Trophoblast cell (in vitro differentiated cells and primary cell): ENCODE data around the gene PTPRN2.
A peak's percentile ranks its signal among the peaks of the same experiment; 100 is the strongest.

Experiments used
- DNase-seq, 2 donors: peaks; one replicate each; pipeline ENCODE4 v3.0.0-alpha.2; 2016
- H2AFZ ChIP-seq: 2 replicates; pipeline ENCODE4 v1.6.1; 2013; ENCODE audit warnings: low read length, moderate library complexity, mild to moderate bottlenecking; ENCODE audit not compliant: insufficient read depth, poor library complexity
- H2AK5ac ChIP-seq: 2 replicates; pipeline ENCODE4 v1.6.1; 2013; ENCODE audit warnings: mild to moderate bottlenecking, low read length
- H2BK120ac ChIP-seq: 2 replicates; pipeline ENCODE4 v1.6.1; 2013; ENCODE audit warnings: low read length, mild to moderate bottlenecking, moderate library complexity; ENCODE audit not compliant: insufficient read depth, poor library complexity
- H2BK12ac ChIP-seq: 2 replicates; pipeline ENCODE4 v1.6.1; 2013; ENCODE audit warnings: mild to moderate bottlenecking, low read length, moderate library complexity
- H2BK5ac ChIP-seq: 2 replicates; pipeline ENCODE4 v1.6.1; 2013; ENCODE audit warnings: low read length, low read depth, moderate library complexity, mild to moderate bottlenecking; ENCODE audit not compliant: poor library complexity
- H3K14ac ChIP-seq: 2 replicates; pipeline ENCODE4 v1.6.1; 2013; ENCODE audit warnings: mild to moderate bottlenecking, low read length
- H3K18ac ChIP-seq: 2 replicates; pipeline ENCODE4 v1.6.1; 2013; ENCODE audit warnings: mild to moderate bottlenecking, low read length
- H3K23ac ChIP-seq: 2 replicates; pipeline ENCODE4 v1.6.1; 2013; ENCODE audit warnings: low read length
- H3K27ac ChIP-seq: 2 replicates; pipeline ENCODE4 v1.5.1; 2013; ENCODE audit warnings: low read depth, mild to moderate bottlenecking, inconsistent platforms, low read length, moderate library complexity
- H3K27me3 ChIP-seq: 2 replicates; pipeline ENCODE4 v1.6.1; 2013; ENCODE audit warnings: inconsistent platforms, mild to moderate bottlenecking, low read length, moderate library complexity; ENCODE audit not compliant: insufficient read depth
- H3K36me3 ChIP-seq, 2 experiments: 1 replicate in 1 of 2; 2 replicates in 1 of 2; pipeline ENCODE4 v1.6.1; 2013; ENCODE audit warnings: low read length in 2 of 2, mild to moderate bottlenecking in 2 of 2, moderate library complexity in 1 of 2; ENCODE audit not compliant: insufficient read depth in 2 of 2, control insufficient read depth in 1 of 2
- H3K4ac ChIP-seq: 2 replicates; pipeline ENCODE4 v1.6.1; 2013; ENCODE audit warnings: low read depth, mild to moderate bottlenecking, low read length, moderate library complexity
- H3K4me1 ChIP-seq, 2 experiments: 1 replicate in 1 of 2; 2 replicates in 1 of 2; pipeline ENCODE4 v1.6.1; 2013; ENCODE audit warnings: low read length in 2 of 2, mild to moderate bottlenecking in 2 of 2, moderate library complexity in 1 of 2; ENCODE audit not compliant: insufficient read depth in 2 of 2, control insufficient read depth in 1 of 2
- H3K4me2 ChIP-seq: 2 replicates; pipeline ENCODE4 v1.6.1; 2013; ENCODE audit warnings: inconsistent platforms, mild to moderate bottlenecking, low read length, moderate library complexity
- H3K4me3 ChIP-seq: 2 replicates; pipeline ENCODE4 v1.5.1; 2013; ENCODE audit warnings: mild to moderate bottlenecking, low read depth, low read length, inconsistent platforms
- H3K79me1 ChIP-seq: one replicate; pipeline ENCODE4 v1.6.1; 2013; ENCODE audit warnings: low read length
- H3K79me2 ChIP-seq: 2 replicates; pipeline ENCODE4 v1.6.1; 2013; ENCODE audit warnings: low read length, mild to moderate bottlenecking; ENCODE audit not compliant: control insufficient read depth, insufficient read depth, poor library complexity
- H3K9ac ChIP-seq: 2 replicates; pipeline ENCODE4 v1.6.1; 2013; ENCODE audit warnings: mild to moderate bottlenecking, low read length
- H3K9me3 ChIP-seq: 2 replicates; pipeline ENCODE4 v1.6.1; 2013; ENCODE audit warnings: low read depth, mild to moderate bottlenecking, control low read depth, inconsistent platforms, low read length; ENCODE audit not compliant: insufficient read depth
- H4K12ac ChIP-seq: 2 replicates; pipeline ENCODE4 v1.6.1; 2013; ENCODE audit warnings: low read depth, mild to moderate bottlenecking, low read length, moderate library complexity
- H4K8ac ChIP-seq: 2 replicates; pipeline ENCODE4 v1.6.1; 2013; ENCODE audit warnings: low read depth, mild to moderate bottlenecking, low read length, moderate library complexity
- H4K91ac ChIP-seq: one replicate; pipeline ENCODE4 v1.6.1; 2013; ENCODE audit warnings: low read depth, mild to moderate bottlenecking, low read length, moderate library complexity
- WGBS: extraction: QIAGEN DNeasy Blood & Tissue Kit; methylation state at CpG from one replicate; pipeline ENCODE4 v1.1.7; 2013; ENCODE audit warnings: missing lambda C conversion rate; ENCODE audit not compliant: insufficient read length, insufficient coverage; ENCODE audit errors: extremely low coverage; 5-methylcytosine and 5-hydroxymethylcytosine counted together

The PTPRN2 gene

GRCh38 chr7:157900011-157900410 lies 687.6 kb downstream of the PTPRN2 start:
- Histone ChIP-seq H3K14ac (no peak overlapping the region), H2AK5ac (no peak overlapping the region), H3K27ac (no peak overlapping the region), H3K18ac (no peak overlapping the region), H3K79me2 (no peaks in the 10 kb centered on the region), H3K79me1 (no peaks in the 10 kb centered on the region), H4K8ac (no peak overlapping the region), H3K4me3 (peak overlapping the region; percentile 42), H3K27me3 (no peaks in the 10 kb centered on the region), H2BK120ac (no peak overlapping the region), H3K4me1 (no peaks in the 10 kb centered on the region), H4K91ac (no peak overlapping the region), H2AFZ (no peak overlapping the region), H3K9ac (no peak overlapping the region), H4K12ac (no peak overlapping the region), H3K36me3 (no peaks in the 10 kb centered on the region), H2BK12ac (no peak overlapping the region), H3K4ac (no peak overlapping the region), H3K9me3 (peaks cover 17% of the 10 kb centered on the region), H3K23ac (no peak overlapping the region), H2BK5ac (no peak overlapping the region), H3K4me2 (no peak overlapping the region)
- WGBS, result no CpG with 5 or more reads among the region's 11 CpGs
- no peak for DNase-seq

GRCh38 chr7:157898802-157899505 lies 688.7 kb downstream of the PTPRN2 start:
- H3K36me3 ChIP-seq, result no peaks in the 10 kb centered on the region
- H3K79me1 ChIP-seq, result no peaks in the 10 kb centered on the region
- DNase-seq, result no peak
- H2BK12ac ChIP-seq, result no peak overlapping the region
- H3K4me2 ChIP-seq, result no peak overlapping the region
- H3K4ac ChIP-seq, result no peak overlapping the region
- H3K79me2 ChIP-seq, result no peaks in the 10 kb centered on the region
- no peak overlapping the region for H3K9ac ChIP-seq
- H3K9me3 ChIP-seq, result peaks cover 17% of the 10 kb centered on the region
- H3K23ac ChIP-seq, result no peak overlapping the region
- no peak overlapping the region for H2AK5ac ChIP-seq
- H4K12ac ChIP-seq, result no peak overlapping the region
- WGBS, result no CpG with 5 or more reads among the region's 17 CpGs
- H3K4me1 ChIP-seq, result no peaks in the 10 kb centered on the region
- no peak overlapping the region for H3K4me3 ChIP-seq
- H2BK5ac ChIP-seq, result no peak overlapping the region
- H4K8ac ChIP-seq, result no peak overlapping the region
- no peak overlapping the region for H3K14ac ChIP-seq
- no peak overlapping the region for H2BK120ac ChIP-seq
- H2AFZ ChIP-seq, result no peak overlapping the region
- no peak overlapping the region for H4K91ac ChIP-seq
- no peak overlapping the region for H3K27ac ChIP-seq
- H3K18ac ChIP-seq, result no peak overlapping the region
- no peaks in the 10 kb centered on the region for H3K27me3 ChIP-seq

GRCh38 chr7:157898261-157898660 lies 689.4 kb downstream of the PTPRN2 start:
- Histone ChIP-seq H3K4me2 (no peak overlapping the region), H4K91ac (no peak overlapping the region), H3K4me1 (no peaks in the 10 kb centered on the region), H3K9ac (no peak overlapping the region), H3K36me3 (no peaks in the 10 kb centered on the region), H3K4ac (no peak overlapping the region), H3K14ac (no peak overlapping the region), H3K27ac (no peak overlapping the region), H2BK120ac (no peak overlapping the region), H3K4me3 (no peak overlapping the region), H3K18ac (no peak overlapping the region), H4K8ac (no peak overlapping the region), H3K79me2 (no peaks in the 10 kb centered on the region), H3K27me3 (no peaks in the 10 kb centered on the region), H4K12ac (no peak overlapping the region), H3K9me3 (peaks cover 17% of the 10 kb centered on the region), H2AFZ (no peak overlapping the region), H3K23ac (no peak overlapping the region), H2BK5ac (no peak overlapping the region), H3K79me1 (no peaks in the 10 kb centered on the region), H2BK12ac (no peak overlapping the region), H2AK5ac (no peak overlapping the region)
- DNase-seq, result no peak
- no CpG with 5 or more reads among the region's 11 CpGs for WGBS

- Histone ChIP-seq H2AFZ (no peak overlapping the region), H3K4me2 (no peak overlapping the region), H3K27ac (no peak overlapping the region), H2BK5ac (no peak overlapping the region), H3K9me3 (peaks cover 14% of the 10 kb centered on the region), H3K23ac (no peak overlapping the region), H4K91ac (no peak overlapping the region), H2AK5ac (no peak overlapping the region), H2BK120ac (no peak overlapping the region), H3K4ac (no peak overlapping the region), H3K79me2 (no peaks in the 10 kb centered on the region), H3K4me1 (no peaks in the 10 kb centered on the region), H3K36me3 (no peaks in the 10 kb centered on the region), H3K18ac (no peak overlapping the region), H3K14ac (no peak overlapping the region), H3K9ac (no peak overlapping the region), H4K12ac (no peak overlapping the region), H2BK12ac (no peak overlapping the region), H3K4me3 (no peak overlapping the region), H3K27me3 (no peaks in the 10 kb centered on the region), H3K79me1 (no peaks in the 10 kb centered on the region), H4K8ac (no peak overlapping the region)
- no CpG with 5 or more reads among the region's 30 CpGs for WGBS
- DNase-seq, result no peak
Observed at GRCh38 chr7:157897681-157898080, 689.9 kb downstream of the PTPRN2 start.
